ENCODE measurements around the gene USP10. TPM values are rescaled to one million over a fixed set of nuclear protein-coding genes. Genes with fewer than 3 reads are reported as not detected.
A peak's percentile ranks its signal among the peaks of the same experiment; 100 is the strongest.

USP10 gene
- polyA plus RNA-seq, 3 donors: 38.7 to 115 (median 90.9) TPM

DNA sequence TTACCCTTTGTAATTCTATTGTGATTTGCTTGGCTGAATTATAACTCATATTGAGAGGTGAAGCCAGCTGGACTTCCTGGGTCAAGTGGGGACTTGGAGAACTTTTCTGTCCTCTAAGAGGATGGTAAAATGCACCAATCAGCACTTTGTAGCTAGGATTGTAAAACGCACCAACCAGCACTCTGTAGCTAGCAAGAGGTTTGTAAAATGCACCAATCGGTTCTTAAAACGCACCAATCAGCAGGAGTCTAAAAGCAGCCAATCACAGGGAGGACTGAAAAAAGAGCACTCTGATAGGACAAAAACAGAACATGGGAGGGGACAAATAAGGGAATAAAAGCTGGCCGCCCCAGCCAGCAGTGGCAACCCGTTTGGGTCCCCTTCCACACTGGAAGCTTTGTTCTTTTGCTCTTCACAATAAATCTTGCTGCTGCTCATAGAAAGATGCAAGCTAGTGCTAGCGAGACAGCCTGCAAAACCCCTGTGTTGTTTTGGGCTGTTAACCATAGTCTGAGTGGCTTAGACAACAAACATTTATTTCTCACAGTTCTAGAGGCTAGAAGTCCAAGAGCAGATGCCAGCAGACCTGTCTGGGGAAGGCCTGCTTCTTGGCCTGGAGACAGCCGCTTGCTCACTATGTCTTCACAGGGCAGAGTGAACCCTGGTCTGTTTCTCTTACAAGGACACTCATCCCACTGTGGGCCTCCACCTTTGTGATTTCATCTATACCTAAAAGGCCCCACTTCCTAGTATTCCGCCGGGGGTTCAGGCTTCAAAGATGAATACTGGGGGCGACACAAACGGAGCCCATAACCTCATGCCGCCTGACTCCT is 81.0 kb downstream of the USP10 start:
- Histone ChIP-seq H3K4me2 (replicated peaks; ENCODE audit: extremely low read depth, low read length, poor library complexity, severe bottlenecking) (no peak overlapping the region), H3K4me3 (replicated peaks in 1 of 3; ENCODE audit: low read depth in 2 of 3, low read length in 3 of 3) (no peak overlapping the region), H3K36me3 (replicated peaks in 1 of 2; ENCODE audit: control insufficient read depth in 1 of 2, insufficient read depth in 2 of 2, low read length in 2 of 2) (peaks cover 44 to 59% of the 10 kb centered on the region in 2 donors), H4K20me1 (ENCODE audit: insufficient read depth, low read length) (no peaks in the 10 kb centered on the region), H3K4me1 (ENCODE audit: control insufficient read depth in 1 of 2, insufficient read depth in 2 of 2, low read length in 2 of 2) (peaks cover 7% of the 10 kb centered on the region in 2 donors), H3K9me3 (replicated peaks in 1 of 2; ENCODE audit: control insufficient read depth in 1 of 2, insufficient read depth in 1 of 2, low read length in 2 of 2) (no peaks in the 10 kb centered on the region), H3K9ac (ENCODE audit: insufficient read depth, low read length, poor library complexity, severe bottlenecking) (no peak overlapping the region), H3K27ac (ENCODE audit: low read depth in 1 of 2, low read length in 2 of 2) (no peak overlapping the region), H3K27me3 (ENCODE audit: control insufficient read depth in 2 of 2, insufficient read depth in 2 of 2, low read length in 2 of 2) (no peaks in the 10 kb centered on the region), H2AFZ (ENCODE audit: insufficient read depth, low read depth, low read length, poor library complexity, severe bottlenecking) (no peak overlapping the region), H3K79me2 (ENCODE audit: insufficient read depth, low read length) (peaks cover under 1% of the 10 kb centered on the region)
- H3K9me3 Mint-ChIP-seq: peaks cover 0 to 6% (median 4%) of the 10 kb centered on the region in 7 donors
- peaks cover 9% of the 10 kb centered on the region for H3K4me1 Mint-ChIP-seq
- peak overlapping the region in 3 of 7 donors; percentile 5 to 51 (median 31) for H3K27ac Mint-ChIP-seq
- peaks cover 0 to 2% (median 0%) of the 10 kb centered on the region in 3 donors for H3K27me3 Mint-ChIP-seq (ENCODE audit: low read depth in 3 of 3)
- 98% methylated on average over 11 of the region's 12 CpGs for WGBS (ENCODE audit: insufficient coverage)
- TF ChIP-seq, protein P1, sequence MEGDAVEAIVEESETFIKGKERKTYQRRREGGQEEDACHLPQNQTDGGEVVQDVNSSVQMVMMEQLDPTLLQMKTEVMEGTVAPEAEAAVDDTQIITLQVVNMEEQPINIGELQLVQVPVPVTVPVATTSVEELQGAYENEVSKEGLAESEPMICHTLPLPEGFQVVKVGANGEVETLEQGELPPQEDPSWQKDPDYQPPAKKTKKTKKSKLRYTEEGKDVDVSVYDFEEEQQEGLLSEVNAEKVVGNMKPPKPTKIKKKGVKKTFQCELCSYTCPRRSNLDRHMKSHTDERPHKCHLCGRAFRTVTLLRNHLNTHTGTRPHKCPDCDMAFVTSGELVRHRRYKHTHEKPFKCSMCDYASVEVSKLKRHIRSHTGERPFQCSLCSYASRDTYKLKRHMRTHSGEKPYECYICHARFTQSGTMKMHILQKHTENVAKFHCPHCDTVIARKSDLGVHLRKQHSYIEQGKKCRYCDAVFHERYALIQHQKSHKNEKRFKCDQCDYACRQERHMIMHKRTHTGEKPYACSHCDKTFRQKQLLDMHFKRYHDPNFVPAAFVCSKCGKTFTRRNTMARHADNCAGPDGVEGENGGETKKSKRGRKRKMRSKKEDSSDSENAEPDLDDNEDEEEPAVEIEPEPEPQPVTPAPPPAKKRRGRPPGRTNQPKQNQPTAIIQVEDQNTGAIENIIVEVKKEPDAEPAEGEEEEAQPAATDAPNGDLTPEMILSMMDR (IDR thresholded peaks at IDR 0.05): no peak
- H3K36me3 Mint-ChIP-seq: peaks cover 52 to 67% of the 10 kb centered on the region in 2 donors
- DNase-seq: no peak
- H3K4me3 Mint-ChIP-seq: no peak overlapping the region
- intact Hi-C loops (cut with micrococcal nuclease): no loop called here

DNA sequence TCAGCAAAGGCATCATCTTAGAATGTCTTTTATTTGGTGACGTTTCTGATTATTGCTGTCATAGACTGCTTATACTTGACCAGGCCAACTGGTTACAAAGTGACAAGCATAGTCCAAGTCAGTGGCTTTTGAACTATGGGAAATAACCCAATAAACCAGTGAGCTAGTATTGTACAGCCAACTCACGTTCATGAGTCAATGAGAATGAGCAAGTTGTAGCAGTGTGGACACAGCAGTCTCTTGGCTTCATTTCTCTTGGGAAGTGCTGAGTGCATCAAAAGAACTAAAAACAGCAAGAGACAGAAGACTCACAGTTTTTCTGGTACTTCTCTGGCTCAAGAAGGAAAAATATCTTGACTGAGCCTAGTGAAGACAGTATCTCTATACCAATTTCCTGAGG is 83.0 kb downstream of the USP10 start:
- Histone ChIP-seq H3K4me3 (replicated peaks in 1 of 3; ENCODE audit: low read depth in 2 of 3, low read length in 3 of 3) (no peak overlapping the region), H2AFZ (ENCODE audit: insufficient read depth, low read depth, low read length, poor library complexity, severe bottlenecking) (no peak overlapping the region), H4K20me1 (ENCODE audit: insufficient read depth, low read length) (no peaks in the 10 kb centered on the region), H3K4me1 (ENCODE audit: control insufficient read depth in 1 of 2, insufficient read depth in 2 of 2, low read length in 2 of 2) (peaks cover 0 to 4% of the 10 kb centered on the region in 2 donors), H3K27me3 (ENCODE audit: control insufficient read depth in 2 of 2, insufficient read depth in 2 of 2, low read length in 2 of 2) (no peaks in the 10 kb centered on the region), H3K4me2 (replicated peaks; ENCODE audit: extremely low read depth, low read length, poor library complexity, severe bottlenecking) (no peak overlapping the region), H3K27ac (ENCODE audit: low read depth in 1 of 2, low read length in 2 of 2) (no peak overlapping the region), H3K9me3 (replicated peaks in 1 of 2; ENCODE audit: control insufficient read depth in 1 of 2, insufficient read depth in 1 of 2, low read length in 2 of 2) (no peaks in the 10 kb centered on the region), H3K79me2 (ENCODE audit: insufficient read depth, low read length) (no peaks in the 10 kb centered on the region), H3K36me3 (replicated peaks in 1 of 2; ENCODE audit: control insufficient read depth in 1 of 2, insufficient read depth in 2 of 2, low read length in 2 of 2) (peaks cover 24 to 39% of the 10 kb centered on the region in 2 donors), H3K9ac (ENCODE audit: insufficient read depth, low read length, poor library complexity, severe bottlenecking) (no peak overlapping the region)
- TF ChIP-seq, protein P1 (IDR thresholded peaks at IDR 0.05): no peak
- Mint-ChIP-seq H3K27me3 (ENCODE audit: low read depth in 3 of 3) (peaks cover 0 to 4% (median 0%) of the 10 kb centered on the region in 3 donors), H3K4me3 (no peak overlapping the region), H3K9me3 (peaks cover 0 to 6% (median 4%) of the 10 kb centered on the region in 7 donors), H3K4me1 (peaks cover 7% of the 10 kb centered on the region), H3K36me3 (peaks cover 36 to 53% of the 10 kb centered on the region in 2 donors), H3K27ac (no peak overlapping the region)
- WGBS (ENCODE audit: insufficient coverage): 94% methylated on average over 2 of the region's 2 CpGs
- no peak for DNase-seq
- intact Hi-C loops (cut with micrococcal nuclease): no loop called here
